Measurements from ENCODE around the gene KIF3B. TPM values are rescaled to one million over a fixed set of nuclear protein-coding genes. Genes with fewer than 3 reads are reported as not detected.

KIF3B gene
- polyA plus RNA-seq, 1 donor, result 47.9 TPM

DNA sequence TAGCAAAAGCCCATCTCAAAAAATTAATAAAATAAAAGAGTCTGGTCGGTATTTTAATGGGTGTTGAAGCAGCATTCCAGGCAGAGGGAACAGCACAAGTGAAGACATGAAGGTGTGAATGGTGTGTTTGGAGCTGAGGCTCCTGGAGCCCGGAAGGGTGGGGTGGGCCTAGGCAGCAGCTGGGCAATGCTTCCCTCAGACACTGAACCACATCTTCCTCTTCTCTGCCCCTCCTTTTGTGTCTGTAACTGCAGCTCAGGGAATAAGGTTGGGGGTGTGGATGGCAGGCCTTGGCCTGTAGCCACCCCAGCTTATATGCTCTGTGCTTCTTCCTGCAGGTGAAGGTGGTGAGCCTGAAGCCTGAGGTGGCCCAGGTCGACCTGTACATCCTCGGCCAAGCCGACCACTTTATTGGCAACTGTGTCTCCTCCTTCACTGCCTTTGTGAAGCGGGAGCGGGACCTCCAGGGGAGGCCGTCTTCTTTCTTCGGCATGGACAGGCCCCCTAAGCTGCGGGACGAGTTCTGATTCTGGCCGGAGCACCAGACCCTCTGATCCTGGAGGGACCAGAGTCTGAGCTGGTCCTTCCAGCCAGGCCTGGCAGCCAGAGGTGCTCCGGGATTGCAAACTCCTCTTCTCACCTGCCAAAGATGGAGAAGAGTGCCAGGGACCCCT lies 43.2 kb upstream of the KIF3B start:
- peaks cover 74% of the 10 kb centered on the region for H3K36me3 ChIP-seq (ENCODE audit: control insufficient read depth, insufficient read depth, low read length)
- H3K27me3 ChIP-seq (ENCODE audit: control insufficient read depth, insufficient read depth, low read length), result no peaks in the 10 kb centered on the region
- H3K27ac ChIP-seq (ENCODE audit: low read length), result peak overlapping the region; percentile 77
- WGBS (ENCODE audit: insufficient coverage, low lambda C conversion rate), result 100% methylated on average over 1 of the region's 13 CpGs
- no peak for DNase-seq
- H3K9me3 ChIP-seq (ENCODE audit: control insufficient read depth, low read depth, low read length), result no peaks in the 10 kb centered on the region
- H3K4me3 ChIP-seq (ENCODE audit: low read length), result no peak overlapping the region
- H3K4me1 ChIP-seq (ENCODE audit: control insufficient read depth, insufficient read depth, low read length), result peaks cover 51% of the 10 kb centered on the region

DNA sequence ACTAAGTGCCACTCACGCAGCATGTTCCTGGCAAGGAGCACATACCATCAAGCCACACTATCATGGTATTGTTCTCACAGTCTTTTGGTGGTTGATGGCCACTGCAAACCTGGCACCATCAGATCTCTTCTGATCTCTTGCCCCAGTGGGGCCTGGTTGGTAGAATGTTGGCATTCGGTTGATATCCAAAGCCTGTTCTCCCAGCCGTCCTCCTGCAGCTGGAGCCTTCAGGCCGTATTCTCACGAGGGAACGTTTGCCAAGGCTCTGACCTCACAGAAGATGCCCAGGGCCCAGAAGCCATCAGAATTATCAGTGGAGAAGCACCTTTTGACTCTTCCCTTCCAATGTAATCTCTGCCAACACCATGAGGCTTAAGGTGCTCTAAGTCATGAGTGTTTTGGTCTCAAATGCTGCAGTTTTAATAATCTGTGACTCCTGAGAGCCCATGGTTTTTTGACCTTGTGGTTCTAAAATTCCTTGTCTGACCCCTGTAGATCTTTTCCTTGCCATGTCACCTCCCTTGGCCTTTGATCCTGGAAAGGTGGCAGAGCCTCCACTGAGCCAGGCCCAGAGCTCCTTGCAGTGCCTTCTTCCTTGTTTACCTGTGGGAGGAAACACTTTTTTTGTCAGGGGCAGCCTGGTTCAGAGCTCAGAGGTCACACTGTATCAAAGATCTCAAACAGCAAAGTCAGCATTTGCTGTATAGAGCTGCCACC lies 42.0 kb upstream of the KIF3B start:
- no CpG with 5 or more reads among the region's 6 CpGs for WGBS (ENCODE audit: insufficient coverage, low lambda C conversion rate)
- no peak overlapping the region for H3K4me3 ChIP-seq (ENCODE audit: low read length)
- peak; percentile 53 to 80 for DNase-seq
- no peaks in the 10 kb centered on the region for H3K27me3 ChIP-seq (ENCODE audit: control insufficient read depth, insufficient read depth, low read length)
- peak overlapping the region; percentile 65 for H3K27ac ChIP-seq (ENCODE audit: low read length)
- peaks cover 49% of the 10 kb centered on the region for H3K4me1 ChIP-seq (ENCODE audit: control insufficient read depth, insufficient read depth, low read length)
- H3K36me3 ChIP-seq (ENCODE audit: control insufficient read depth, insufficient read depth, low read length), result peaks cover 70% of the 10 kb centered on the region
- no peaks in the 10 kb centered on the region for H3K9me3 ChIP-seq (ENCODE audit: control insufficient read depth, low read depth, low read length)

DNA sequence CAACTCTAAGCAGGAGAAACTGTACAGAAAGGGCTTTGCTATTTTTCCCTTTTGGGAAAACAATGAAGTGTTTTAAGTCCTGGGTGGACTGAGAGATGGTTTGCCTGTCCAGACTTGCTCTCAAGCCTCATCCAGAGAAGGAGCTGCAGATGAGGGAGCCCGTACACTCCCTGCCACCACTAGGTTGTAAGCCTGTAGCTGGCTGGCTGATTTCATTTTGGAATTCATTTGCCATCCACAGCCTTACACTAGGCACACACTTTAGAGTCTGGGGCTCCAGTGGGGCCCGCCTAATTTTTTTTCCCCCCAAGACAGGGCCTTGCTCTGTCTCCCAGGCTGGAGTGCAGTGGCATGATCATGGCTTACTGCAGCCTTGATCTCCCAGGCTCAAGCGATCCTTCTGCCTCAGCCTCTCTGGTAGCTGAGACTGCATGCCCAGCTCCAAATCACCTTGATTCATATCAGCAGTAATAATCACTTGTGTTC lies 41.4 kb upstream of the KIF3B start:
- DNase-seq, result no peak
- H3K36me3 ChIP-seq (ENCODE audit: control insufficient read depth, insufficient read depth, low read length), result peaks cover 64% of the 10 kb centered on the region
- no peak overlapping the region for H3K4me3 ChIP-seq (ENCODE audit: low read length)
- H3K4me1 ChIP-seq (ENCODE audit: control insufficient read depth, insufficient read depth, low read length), result peaks cover 45% of the 10 kb centered on the region
- peak overlapping the region; percentile 65 for H3K27ac ChIP-seq (ENCODE audit: low read length)
- no peaks in the 10 kb centered on the region for H3K27me3 ChIP-seq (ENCODE audit: control insufficient read depth, insufficient read depth, low read length)
- no peaks in the 10 kb centered on the region for H3K9me3 ChIP-seq (ENCODE audit: control insufficient read depth, low read depth, low read length)
- WGBS (ENCODE audit: insufficient coverage, low lambda C conversion rate), result no CpG with 5 or more reads among the region's 3 CpGs

DNA sequence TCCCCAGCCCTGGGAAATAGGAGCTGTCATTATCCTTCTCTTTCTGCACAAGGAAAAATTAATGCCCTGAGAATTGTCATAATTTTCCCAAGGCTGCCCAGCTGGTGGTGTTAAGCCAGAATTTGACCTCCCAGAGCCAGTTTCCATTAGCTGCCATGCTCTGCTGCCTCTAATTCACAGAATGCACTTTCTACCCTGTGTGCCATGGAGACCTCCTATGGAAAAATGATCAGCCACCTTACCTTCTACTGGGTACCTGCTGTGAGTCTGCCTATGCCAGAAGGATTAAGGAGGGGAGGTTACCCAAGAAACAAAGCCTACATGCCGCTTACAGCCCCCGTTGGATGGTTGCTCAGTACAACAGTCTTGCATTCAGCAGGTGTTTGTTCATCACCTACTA lies 40.6 kb upstream of the KIF3B start:
- no peak for DNase-seq
- WGBS (ENCODE audit: insufficient coverage, low lambda C conversion rate), result no CpG with 5 or more reads among the region's 2 CpGs
- Histone ChIP-seq H3K9me3 (ENCODE audit: control insufficient read depth, low read depth, low read length) (no peaks in the 10 kb centered on the region), H3K36me3 (ENCODE audit: control insufficient read depth, insufficient read depth, low read length) (peaks cover 56% of the 10 kb centered on the region), H3K27ac (ENCODE audit: low read length) (peak overlapping the region; percentile 65), H3K4me1 (ENCODE audit: control insufficient read depth, insufficient read depth, low read length) (peaks cover 43% of the 10 kb centered on the region), H3K4me3 (ENCODE audit: low read length) (no peak overlapping the region), H3K27me3 (ENCODE audit: control insufficient read depth, insufficient read depth, low read length) (no peaks in the 10 kb centered on the region)

DNA sequence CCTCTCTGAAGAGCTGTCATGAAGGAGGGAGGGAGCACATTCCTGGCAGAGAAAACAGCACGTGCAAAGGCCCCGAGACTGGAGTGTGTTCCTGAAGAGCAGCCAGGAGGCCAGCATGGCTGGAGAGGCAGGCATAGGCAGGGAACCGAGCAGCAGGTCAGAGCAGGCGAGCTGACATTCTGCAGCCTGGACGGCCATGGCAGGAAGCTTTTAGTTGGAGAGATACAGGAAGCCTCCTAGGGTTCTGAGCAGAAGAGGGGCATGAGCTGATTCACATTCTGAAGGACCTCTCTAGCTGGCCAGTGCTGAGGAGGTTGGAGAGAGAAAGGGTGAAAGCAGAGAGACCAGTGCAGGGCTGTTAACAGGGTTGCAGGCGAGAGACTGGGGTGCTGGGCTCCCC lies 40.0 kb upstream of the KIF3B start:
- peaks cover 50% of the 10 kb centered on the region for H3K36me3 ChIP-seq (ENCODE audit: control insufficient read depth, insufficient read depth, low read length)
- H3K27me3 ChIP-seq (ENCODE audit: control insufficient read depth, insufficient read depth, low read length), result no peaks in the 10 kb centered on the region
- H3K27ac ChIP-seq (ENCODE audit: low read length), result no peak overlapping the region
- WGBS (ENCODE audit: insufficient coverage, low lambda C conversion rate), result no CpG with 5 or more reads among the region's 6 CpGs
- H3K4me1 ChIP-seq (ENCODE audit: control insufficient read depth, insufficient read depth, low read length), result peaks cover 39% of the 10 kb centered on the region
- DNase-seq, result peak in 1 of 2 donors; percentile 1
- H3K4me3 ChIP-seq (ENCODE audit: low read length), result no peak overlapping the region
- no peaks in the 10 kb centered on the region for H3K9me3 ChIP-seq (ENCODE audit: control insufficient read depth, low read depth, low read length)

DNA sequence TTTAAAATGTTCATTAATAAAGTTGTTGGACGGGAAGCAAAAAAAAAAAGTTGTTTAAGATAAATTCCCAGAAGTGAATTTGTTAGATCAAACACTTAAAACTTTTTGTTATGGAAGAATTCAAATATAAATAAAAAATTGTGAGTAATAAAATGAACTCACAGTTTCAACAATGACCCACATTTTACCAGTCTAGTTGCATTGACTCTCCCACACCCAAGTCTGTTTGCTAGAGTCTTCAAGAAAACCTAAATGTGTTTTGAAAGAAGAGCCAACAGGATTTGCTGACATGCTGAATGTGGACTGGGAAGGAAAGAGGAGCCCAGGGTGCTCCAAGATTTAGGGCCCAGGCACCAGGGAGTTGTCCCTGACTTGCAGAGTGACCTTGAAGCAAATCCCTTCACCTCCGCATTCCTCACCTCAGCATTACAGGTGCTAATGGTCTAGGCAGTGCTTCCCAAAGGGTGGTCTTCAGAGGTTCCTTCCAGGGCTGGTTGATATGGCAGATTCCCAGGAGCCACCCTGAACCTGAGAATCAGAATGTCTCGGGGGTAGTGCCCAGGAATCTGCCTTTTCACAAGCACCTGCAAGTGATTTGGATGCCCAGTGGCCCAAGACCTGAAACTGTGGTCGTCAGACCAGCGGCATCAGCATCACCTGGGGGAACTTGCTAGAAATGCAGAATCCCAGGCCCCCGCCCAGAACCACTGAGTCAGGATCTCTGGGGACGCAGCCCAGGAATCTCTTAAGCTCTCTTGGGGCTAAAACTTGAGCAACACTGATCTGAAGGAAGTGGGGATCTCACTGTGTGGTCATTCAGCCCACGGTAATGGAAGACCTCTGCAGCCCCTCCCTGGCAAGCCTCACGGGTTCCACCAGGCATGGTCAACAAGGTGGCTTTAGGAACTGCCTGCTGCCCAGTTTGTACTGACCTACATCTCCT lies 38.7 kb upstream of the KIF3B start:
- DNase-seq, result no peak
- H3K27ac ChIP-seq (ENCODE audit: low read length), result no peak overlapping the region
- H3K9me3 ChIP-seq (ENCODE audit: control insufficient read depth, low read depth, low read length), result no peaks in the 10 kb centered on the region
- 92% methylated on average over 1 of the region's 9 CpGs for WGBS (ENCODE audit: insufficient coverage, low lambda C conversion rate)
- H3K4me1 ChIP-seq (ENCODE audit: control insufficient read depth, insufficient read depth, low read length), result peaks cover 37% of the 10 kb centered on the region
- no peaks in the 10 kb centered on the region for H3K27me3 ChIP-seq (ENCODE audit: control insufficient read depth, insufficient read depth, low read length)
- peaks cover 37% of the 10 kb centered on the region for H3K36me3 ChIP-seq (ENCODE audit: control insufficient read depth, insufficient read depth, low read length)
- H3K4me3 ChIP-seq (ENCODE audit: low read length), result no peak overlapping the region

DNA sequence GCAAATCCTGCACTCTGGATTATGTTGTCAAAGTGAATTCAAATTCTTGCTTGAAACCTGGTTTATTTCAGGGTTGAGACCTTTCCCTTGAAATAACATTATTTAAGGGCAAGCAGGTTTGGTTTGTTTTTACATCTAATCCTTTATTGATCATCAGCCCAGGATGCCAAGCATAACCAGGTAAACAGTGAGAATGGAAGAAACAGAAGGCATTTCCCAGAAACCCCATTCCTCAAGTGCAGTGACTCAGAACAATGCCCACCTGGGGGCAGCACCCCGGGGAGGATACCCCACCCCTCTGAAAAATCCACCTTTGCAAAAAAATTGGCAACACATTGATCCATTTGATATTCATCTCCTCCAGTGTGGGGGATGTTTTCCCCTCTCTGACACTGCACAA lies 37.2 kb upstream of the KIF3B start:
- no peak overlapping the region for H3K27ac ChIP-seq (ENCODE audit: low read length)
- no peaks in the 10 kb centered on the region for H3K27me3 ChIP-seq (ENCODE audit: control insufficient read depth, insufficient read depth, low read length)
- no CpG with 5 or more reads among the region's 1 CpG for whole genome bisulfite sequencing (ENCODE audit: insufficient coverage, low lambda C conversion rate)
- no peak overlapping the region for H3K4me3 ChIP-seq (ENCODE audit: low read length)
- H3K9me3 ChIP-seq (ENCODE audit: control insufficient read depth, low read depth, low read length), result no peaks in the 10 kb centered on the region
- DNase-seq, result no peak
- peaks cover 43% of the 10 kb centered on the region for H3K4me1 ChIP-seq (ENCODE audit: control insufficient read depth, insufficient read depth, low read length)
- peaks cover 22% of the 10 kb centered on the region for H3K36me3 ChIP-seq (ENCODE audit: control insufficient read depth, insufficient read depth, low read length)

DNA sequence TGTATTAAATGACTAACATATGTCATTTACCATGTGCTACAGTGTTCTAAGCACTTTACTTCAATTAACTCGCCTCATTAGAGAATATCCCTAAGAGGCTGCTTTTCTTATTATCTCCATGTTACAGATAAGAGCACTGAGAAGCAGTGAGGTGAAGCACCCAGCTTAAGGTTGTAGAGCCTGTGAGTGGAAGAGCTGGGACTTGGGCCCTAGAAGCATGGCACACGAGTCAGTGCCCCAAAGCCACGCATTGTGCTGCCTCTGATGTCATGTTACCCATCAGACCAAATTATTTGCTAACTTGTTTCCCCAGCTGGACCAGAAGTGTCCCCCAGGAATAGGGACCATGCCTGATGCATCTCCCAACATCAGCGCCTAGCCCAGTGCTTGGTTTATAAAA lies 35.6 kb upstream of the KIF3B start:
- no peak overlapping the region for H3K27ac ChIP-seq (ENCODE audit: low read length)
- H3K4me3 ChIP-seq (ENCODE audit: low read length), result no peak overlapping the region
- H3K36me3 ChIP-seq (ENCODE audit: control insufficient read depth, insufficient read depth, low read length), result peaks cover 11% of the 10 kb centered on the region
- peaks cover 29% of the 10 kb centered on the region for H3K4me1 ChIP-seq (ENCODE audit: control insufficient read depth, insufficient read depth, low read length)
- H3K9me3 ChIP-seq (ENCODE audit: control insufficient read depth, low read depth, low read length), result no peaks in the 10 kb centered on the region
- DNase-seq, result peak in 1 of 2 donors; percentile 19
- H3K27me3 ChIP-seq (ENCODE audit: control insufficient read depth, insufficient read depth, low read length), result no peaks in the 10 kb centered on the region
- WGBS (ENCODE audit: insufficient coverage, low lambda C conversion rate), result 60% methylated on average over 1 of the region's 4 CpGs

DNA sequence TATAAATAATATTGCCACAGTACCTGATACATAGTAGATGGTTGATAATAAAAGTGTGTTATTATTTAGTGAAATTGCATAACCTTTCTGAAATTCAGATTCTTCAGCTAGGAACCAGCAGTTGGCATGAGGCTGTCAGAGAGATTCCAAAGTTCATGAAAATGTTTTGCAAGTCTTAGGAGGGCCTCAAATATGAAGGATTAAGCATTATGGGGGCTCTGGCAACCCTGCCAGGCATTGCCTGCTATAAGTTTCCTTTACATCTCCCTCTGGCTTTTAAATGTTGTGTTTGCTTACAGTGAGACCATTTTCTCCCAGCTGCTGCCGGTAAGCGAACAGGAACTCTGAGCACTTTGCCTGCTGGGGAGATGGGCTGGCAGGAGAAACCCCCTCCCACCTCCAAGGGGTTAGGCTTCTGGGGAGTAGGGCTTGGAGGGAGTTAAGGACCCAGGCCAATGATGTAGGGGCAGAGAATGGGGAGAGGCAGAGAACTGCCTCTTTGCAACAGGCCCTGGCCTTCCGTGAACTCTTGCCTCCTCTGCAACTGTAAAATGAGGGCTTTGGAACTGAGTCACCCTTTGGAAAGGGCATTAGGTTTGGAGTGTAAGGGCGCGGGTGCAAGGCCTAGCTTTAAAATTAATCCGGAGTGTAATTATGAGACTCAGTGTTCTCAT lies 33.2 kb upstream of the KIF3B start:
- no peaks in the 10 kb centered on the region for H3K36me3 ChIP-seq (ENCODE audit: control insufficient read depth, insufficient read depth, low read length)
- H3K4me3 ChIP-seq (ENCODE audit: low read length), result no peak overlapping the region
- peaks cover 25% of the 10 kb centered on the region for H3K4me1 ChIP-seq (ENCODE audit: control insufficient read depth, insufficient read depth, low read length)
- H3K9me3 ChIP-seq (ENCODE audit: control insufficient read depth, low read depth, low read length), result no peaks in the 10 kb centered on the region
- peak overlapping the region; percentile 40 for H3K27ac ChIP-seq (ENCODE audit: low read length)
- WGBS (ENCODE audit: insufficient coverage, low lambda C conversion rate), result no CpG with 5 or more reads among the region's 6 CpGs
- DNase-seq, result peak in 1 of 2 donors; percentile 51
- H3K27me3 ChIP-seq (ENCODE audit: control insufficient read depth, insufficient read depth, low read length), result no peaks in the 10 kb centered on the region

DNA sequence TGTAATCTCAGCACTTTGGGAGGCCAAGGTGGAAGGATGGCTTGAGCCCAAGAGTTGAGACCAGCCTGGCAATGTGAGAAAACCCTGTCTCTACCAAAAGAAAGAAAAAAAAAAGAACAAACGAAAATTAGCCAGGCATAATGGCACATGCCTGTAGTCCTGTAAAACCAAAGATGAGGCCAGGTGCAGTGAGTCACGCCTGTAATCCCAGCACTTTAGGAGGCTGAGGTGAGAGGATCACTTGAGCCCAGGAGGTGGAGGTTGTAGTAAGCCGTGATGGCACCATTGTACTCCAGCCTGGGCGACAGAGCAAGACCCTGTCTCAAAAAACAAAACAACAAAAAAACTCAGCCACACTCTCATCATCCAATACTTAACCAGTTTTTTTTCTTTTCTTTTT lies 32.5 kb upstream of the KIF3B start:
- no CpG with 5 or more reads among the region's 4 CpGs for WGBS (ENCODE audit: insufficient coverage, low lambda C conversion rate)
- Histone ChIP-seq H3K9me3 (ENCODE audit: control insufficient read depth, low read depth, low read length) (no peaks in the 10 kb centered on the region), H3K4me3 (ENCODE audit: low read length) (no peak overlapping the region), H3K27me3 (ENCODE audit: control insufficient read depth, insufficient read depth, low read length) (no peaks in the 10 kb centered on the region), H3K36me3 (ENCODE audit: control insufficient read depth, insufficient read depth, low read length) (no peaks in the 10 kb centered on the region), H3K27ac (ENCODE audit: low read length) (no peak overlapping the region), H3K4me1 (ENCODE audit: control insufficient read depth, insufficient read depth, low read length) (peaks cover 25% of the 10 kb centered on the region)
- no peak for DNase-seq
